ENCODE data around the gene GSG1. TPM values are rescaled to one million over a fixed set of nuclear protein-coding genes. Genes with fewer than 3 reads are reported as not detected.

Gene GSG1
- total RNA-seq, 1 experiment from 2014 or later, result 0.28 TPM

GRCh38 chr12:13142747-13143146 is 39.3 kb upstream of the GSG1 start:
- no peak for TF ChIP-seq NFYB (CRISPR knock-in tag; conservative IDR thresholded peaks at IDR 0.05; ENCODE audit: low read depth)
- no peak for TF ChIP-seq ELF4 (CRISPR knock-in tag; IDR thresholded peaks at IDR 0.05; ENCODE audit: low read depth)
- TF ChIP-seq RELA (CRISPR knock-in tag; IDR thresholded peaks at IDR 0.05; ENCODE audit: borderline replicate concordance), result no peak
- no peak for TF ChIP-seq ERG (CRISPR knock-in tag; IDR thresholded peaks at IDR 0.05)
- TF ChIP-seq JAZF1 (CRISPR knock-in tag; IDR thresholded peaks at IDR 0.05), result no peak
- TF ChIP-seq FOXK1 (CRISPR knock-in tag; IDR thresholded peaks at IDR 0.05), result no peak
- TF ChIP-seq MAX (CRISPR knock-in tag; IDR thresholded peaks at IDR 0.05), result no peak
- TF ChIP-seq ARID4B (CRISPR knock-in tag; IDR thresholded peaks at IDR 0.05; ENCODE audit: borderline replicate concordance), result no peak
- TF ChIP-seq TEAD4 (CRISPR knock-in tag; IDR thresholded peaks at IDR 0.05), result no peak
- no peak for TF ChIP-seq IRF2 (CRISPR knock-in tag; IDR thresholded peaks at IDR 0.05; ENCODE audit: borderline replicate concordance, low read depth)
- no peak for TF ChIP-seq CDX4 (CRISPR knock-in tag; IDR thresholded peaks at IDR 0.05; ENCODE audit: borderline replicate concordance)
- Mint-ChIP-seq H3K27ac (no peak overlapping the region), H3K9me3 (0 out of 2 replicates have a peak, but pooled peaks cover 5% of the 10 kb centered on the region), H3K27me3 (ENCODE audit: low read depth) (no peaks in the 10 kb centered on the region), H3K4me1 (no peaks in the 10 kb centered on the region), H3K4me3 (no peak overlapping the region), H3K36me3 (no peaks in the 10 kb centered on the region)
- POLR2A ChIA-PET, result no interaction called here
- CTCF ChIA-PET, result no interaction called here
- DNase-seq (ENCODE audit: low spot score) (no peak), ATAC-seq (no peak)

GRCh38 chr12:13141686-13142085 is 38.2 kb upstream of the GSG1 start:
- no peak for ATAC-seq
- Mint-ChIP-seq H3K4me1 (no peaks in the 10 kb centered on the region), H3K27me3 (ENCODE audit: low read depth) (no peaks in the 10 kb centered on the region), H3K9me3 (0 out of 2 replicates have a peak, but pooled peaks cover 5% of the 10 kb centered on the region), H3K4me3 (no peak overlapping the region), H3K27ac (no peak overlapping the region), H3K36me3 (no peaks in the 10 kb centered on the region)
- ChIA-PET POLR2A (no interaction called here), CTCF (no interaction called here)
- TF ChIP-seq PRDM15 (CRISPR knock-in tag; IDR thresholded peaks at IDR 0.05) (no peak), JAZF1 (CRISPR knock-in tag; IDR thresholded peaks at IDR 0.05) (no peak), PRRX2 (CRISPR knock-in tag; IDR thresholded peaks at IDR 0.05) (no peak), ETV6 (CRISPR knock-in tag; IDR thresholded peaks at IDR 0.05) (no peak), ZNF317 (CRISPR knock-in tag; IDR thresholded peaks at IDR 0.05; ENCODE audit: borderline replicate concordance, low read depth) (no peak)
- DNase-seq (ENCODE audit: low spot score), result no peak

Data from WTC11 (cell line).